ENCODE results near the gene VAC14. TPM values are rescaled to one million over a fixed set of nuclear protein-coding genes. Genes with fewer than 3 reads are reported as not detected.
A peak's percentile ranks its signal among the peaks of the same experiment; 100 is the strongest.

Gene VAC14
- total RNA-seq, 4 donors from 2014 or later, result 23.5 to 44.1 (median 29.8) TPM

- no peak overlapping the region for H3K4me3 ChIP-seq
- H3K27ac ChIP-seq, result peak overlapping the region in 3 of 4 donors; percentile 23 to 38 (median 36)
- peaks cover 0 to 73% of the 10 kb centered on the region in 2 donors for H3K36me3 ChIP-seq
- H3K9me3 ChIP-seq, result no peaks in the 10 kb centered on the region
- ATAC-seq, result peak; percentile 86
- peaks cover 0 to 13% (median 0%) of the 10 kb centered on the region in 3 donors for H3K4me1 ChIP-seq
- 8 to 11% methylated on average over 8 of the region's 8 CpGs for WGBS, 2 donors (ENCODE audit: low coverage in 1 of 2)
- no peak for TF ChIP-seq POLR2A (IDR thresholded peaks at IDR 0.05)
- TF ChIP-seq EP300 (IDR thresholded peaks at IDR 0.05), result no peak
- TF ChIP-seq CTCF (IDR thresholded peaks at IDR 0.05), result peak in 1 of 4 experiments; percentile 8
- TF ChIP-seq POLR2AphosphoS5 (IDR thresholded peaks at IDR 0.05), result peak; percentile 31
- no peaks in the 10 kb centered on the region for H3K27me3 ChIP-seq
Observed at GRCh38 chr16:70778901-70779309, 22.1 kb downstream of the VAC14 start.

- Histone ChIP-seq H3K4me3 (no peak overlapping the region), H3K4me1 (peaks cover 0 to 13% (median 0%) of the 10 kb centered on the region in 3 donors), H3K36me3 (peaks cover 0 to 73% of the 10 kb centered on the region in 2 donors), H3K27ac (peak overlapping the region in 1 of 4 donors; percentile 36), H3K9me3 (no peaks in the 10 kb centered on the region), H3K27me3 (no peaks in the 10 kb centered on the region)
- ATAC-seq, result no peak
- WGBS, 2 donors (ENCODE audit: low coverage in 1 of 2), result 80 to 87% methylated on average over 6 to 7 of the region's 8 CpGs
- TF ChIP-seq POLR2AphosphoS5 (IDR thresholded peaks at IDR 0.05), result no peak
- TF ChIP-seq CTCF (IDR thresholded peaks at IDR 0.05), result no peak
- no peak for TF ChIP-seq POLR2A (IDR thresholded peaks at IDR 0.05)
- no peak for TF ChIP-seq EP300 (IDR thresholded peaks at IDR 0.05)
Observed at GRCh38 chr16:70777973-70778406, 23.0 kb downstream of the VAC14 start.

- Histone ChIP-seq H3K27ac (no peak overlapping the region), H3K4me1 (peaks cover 0 to 13% (median 0%) of the 10 kb centered on the region in 3 donors)
- no peak for ATAC-seq
Observed at GRCh38 chr16:70777496-70777895, 23.5 kb downstream of the VAC14 start.

GRCh38 chr16:70775399-70775798, 25.6 kb downstream of the VAC14 start:
- Histone ChIP-seq H3K9me3 (no peaks in the 10 kb centered on the region), H3K36me3 (peaks cover 0 to 71% of the 10 kb centered on the region in 2 donors)
- WGBS, 2 donors (ENCODE audit: low coverage in 1 of 2), result 90% methylated on average over 2 of the region's 4 CpGs; no CpG with 5 or more reads in 1 of the 2 donors

More at GRCh38 chr16:70777496-70777895, 23.5 kb downstream of the VAC14 start:
- H3K27me3 ChIP-seq, result no peaks in the 10 kb centered on the region
- no peak overlapping the region for H3K4me3 ChIP-seq
- H3K36me3 ChIP-seq, result peaks cover 0 to 73% of the 10 kb centered on the region in 2 donors
- 83 to 87% methylated on average over 6 to 9 of the region's 9 CpGs for WGBS, 2 donors (ENCODE audit: low coverage in 1 of 2)
- TF ChIP-seq EP300 (IDR thresholded peaks at IDR 0.05) (no peak), POLR2AphosphoS5 (IDR thresholded peaks at IDR 0.05) (no peak), POLR2A (IDR thresholded peaks at IDR 0.05) (no peak), CTCF (IDR thresholded peaks at IDR 0.05) (no peak)
- no peaks in the 10 kb centered on the region for H3K9me3 ChIP-seq

More at GRCh38 chr16:70775399-70775798, 25.6 kb downstream of the VAC14 start:
- Histone ChIP-seq H3K4me1 (peaks cover 0 to 24% (median 0%) of the 10 kb centered on the region in 3 donors), H3K27ac (no peak overlapping the region), H3K27me3 (no peaks in the 10 kb centered on the region), H3K4me3 (no peak overlapping the region)
- ATAC-seq, result no peak
- TF ChIP-seq EP300 (IDR thresholded peaks at IDR 0.05) (no peak), CTCF (IDR thresholded peaks at IDR 0.05) (no peak), POLR2A (IDR thresholded peaks at IDR 0.05) (no peak), POLR2AphosphoS5 (IDR thresholded peaks at IDR 0.05) (no peak)
